IPS-15b (cell line): ENCODE data around the gene RAB11FIP4.
"Not testable (repeated sequence)": the region's sequence is repeated elsewhere in the genome, so short reads cannot be mapped to it uniquely, and the experiment has no call there.

Source experiments
- H3K27me3 ChIP-seq: one replicate; pipeline ENCODE4 v1.6.1; 2013; ENCODE audit warnings: low read length; ENCODE audit not compliant: control insufficient read depth, insufficient read depth
- H3K36me3 ChIP-seq: one replicate; pipeline ENCODE4 v1.6.1; 2013; ENCODE audit warnings: low read length; ENCODE audit not compliant: control insufficient read depth, insufficient read depth
- H3K4me1 ChIP-seq: one replicate; pipeline ENCODE4 v1.6.1; 2013; ENCODE audit warnings: mild to moderate bottlenecking, low read length; ENCODE audit not compliant: control insufficient read depth, insufficient read depth
- H3K4me3 ChIP-seq: one replicate; pipeline ENCODE4 v1.5.1; 2013; ENCODE audit warnings: low read depth, low read length
- H3K9ac ChIP-seq: one replicate; pipeline ENCODE4 v1.6.1; 2013; ENCODE audit warnings: low read depth, mild to moderate bottlenecking, low read length
- H3K9me3 ChIP-seq: one replicate; pipeline ENCODE4 v1.6.1; 2013; ENCODE audit warnings: mild to moderate bottlenecking, low read length; ENCODE audit not compliant: control insufficient read depth, insufficient read depth

Gene RAB11FIP4

DNA sequence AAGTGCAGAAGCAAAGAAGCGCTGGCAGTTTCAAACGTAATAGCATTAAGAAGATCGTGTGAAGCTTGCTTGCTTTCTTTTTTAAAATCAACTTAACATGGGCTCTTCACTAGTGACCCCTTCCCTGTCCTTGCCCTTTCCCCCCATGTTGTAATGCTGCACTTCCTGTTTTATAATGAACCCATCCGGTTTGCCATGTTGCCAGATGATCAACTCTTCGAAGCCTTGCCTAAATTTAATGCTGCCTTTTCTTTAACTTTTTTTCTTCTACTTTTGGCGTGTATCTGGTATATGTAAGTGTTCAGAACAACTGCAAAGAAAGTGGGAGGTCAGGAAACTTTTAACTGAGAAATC, 17.4 kb upstream of the RAB11FIP4 start:
- Histone ChIP-seq H3K9me3 (no peaks in the 10 kb centered on the region), H3K4me1 (peaks cover 7% of the 10 kb centered on the region), H3K9ac (no peak overlapping the region), H3K27me3 (no peaks in the 10 kb centered on the region), H3K36me3 (no peaks in the 10 kb centered on the region), H3K4me3 (no peak overlapping the region)

DNA sequence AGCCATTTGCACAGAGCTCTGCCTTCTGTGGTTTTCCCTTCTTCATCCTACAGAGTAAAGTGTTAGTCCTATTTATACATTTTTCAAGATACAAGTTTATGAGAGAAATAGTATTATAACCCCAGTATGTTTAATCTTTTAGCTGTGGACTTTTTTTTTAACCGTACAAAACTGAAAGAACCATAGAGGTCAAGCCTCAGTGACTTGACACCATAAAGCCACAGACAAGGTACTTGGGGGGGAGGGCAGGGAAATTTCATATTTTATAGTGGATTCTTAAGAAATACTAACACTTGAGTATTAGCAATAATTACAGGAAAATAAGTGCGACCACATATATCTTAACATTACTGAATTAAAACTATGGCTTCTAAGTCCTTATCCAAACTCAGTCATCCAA, 17.0 kb upstream of the RAB11FIP4 start:
- H3K36me3 ChIP-seq = no peaks in the 10 kb centered on the region
- H3K9ac ChIP-seq = no peak overlapping the region
- H3K4me1 ChIP-seq = peaks cover 7% of the 10 kb centered on the region
- H3K4me3 ChIP-seq = no peak overlapping the region
- H3K9me3 ChIP-seq = no peaks in the 10 kb centered on the region
- H3K27me3 ChIP-seq = no peaks in the 10 kb centered on the region

DNA sequence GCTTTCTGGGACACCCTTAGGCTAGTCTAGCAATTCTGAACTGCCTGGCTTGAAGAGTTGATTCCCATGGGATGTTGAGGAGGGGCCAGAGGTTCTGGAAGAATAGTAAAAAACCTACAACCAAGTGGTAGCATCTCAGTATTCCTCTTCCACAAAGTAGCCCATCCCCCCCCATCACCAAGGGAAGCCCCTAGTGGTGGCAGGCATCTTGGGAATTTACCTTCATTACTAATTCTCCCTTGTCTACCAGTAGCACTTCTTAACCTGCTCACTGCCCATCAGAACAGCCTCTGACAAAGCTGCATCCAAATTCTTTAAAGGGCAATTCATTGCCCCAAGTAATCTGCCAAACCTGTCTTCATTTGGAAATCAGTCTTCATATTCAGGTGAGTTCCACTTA, 12.8 kb upstream of the RAB11FIP4 start:
- Histone ChIP-seq H3K9me3 (no peaks in the 10 kb centered on the region), H3K4me1 (peaks cover 7% of the 10 kb centered on the region), H3K36me3 (no peaks in the 10 kb centered on the region), H3K27me3 (no peaks in the 10 kb centered on the region), H3K4me3 (no peak overlapping the region), H3K9ac (no peak overlapping the region)

GRCh38 chr17:31379597-31380205, 11.8 kb upstream of the RAB11FIP4 start:
- Histone ChIP-seq H3K4me1 (peaks cover 7% of the 10 kb centered on the region), H3K36me3 (no peaks in the 10 kb centered on the region), H3K9me3 (no peaks in the 10 kb centered on the region), H3K27me3 (no peaks in the 10 kb centered on the region), H3K9ac (no peak overlapping the region), H3K4me3 (no peak overlapping the region)

- H3K4me1 ChIP-seq = peaks cover 7% of the 10 kb centered on the region
- H3K9me3 ChIP-seq = no peaks in the 10 kb centered on the region
- no peak overlapping the region for H3K4me3 ChIP-seq
- H3K9ac ChIP-seq = no peak overlapping the region
- no peaks in the 10 kb centered on the region for H3K36me3 ChIP-seq
- no peaks in the 10 kb centered on the region for H3K27me3 ChIP-seq
These were observed 10.3 kb upstream of the RAB11FIP4 start for GRCh38 chr17:31381165-31381668.

DNA sequence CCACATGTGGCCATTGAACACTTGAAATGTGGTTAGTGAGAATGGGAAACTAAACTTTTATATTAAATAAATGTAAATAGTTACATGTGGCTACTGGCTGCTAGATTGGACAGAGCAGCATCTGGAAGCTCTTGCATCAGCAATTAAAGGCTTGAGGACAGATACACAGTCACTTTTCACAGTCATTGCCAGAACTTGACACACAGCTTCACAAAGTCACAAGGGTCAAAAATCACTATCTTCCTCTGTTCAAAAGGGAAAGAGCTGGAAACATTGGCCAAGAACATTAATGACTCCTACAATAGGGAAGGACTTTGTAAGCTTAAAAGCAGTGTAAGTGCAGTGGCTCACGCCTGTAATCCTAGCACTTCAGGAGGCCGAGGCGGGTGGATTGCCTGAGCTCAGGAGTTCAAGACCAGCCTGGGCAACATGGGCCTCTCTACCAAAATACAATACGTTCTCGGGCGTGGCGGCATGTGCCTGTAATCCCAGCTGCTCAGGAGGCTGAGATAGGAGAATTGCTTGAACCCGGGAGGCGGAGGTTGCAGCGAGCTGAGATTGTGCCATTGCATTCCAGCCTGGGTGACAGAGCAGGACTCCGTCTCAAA, 8.7 kb upstream of the RAB11FIP4 start:
- not testable (repeated sequence) for H3K36me3 ChIP-seq, H3K4me3 ChIP-seq, H3K9ac ChIP-seq, H3K27me3 ChIP-seq, H3K9me3 ChIP-seq, H3K4me1 ChIP-seq

- not testable (repeated sequence) for H3K4me1 ChIP-seq, H3K4me3 ChIP-seq, H3K9me3 ChIP-seq, H3K36me3 ChIP-seq, H3K9ac ChIP-seq, H3K27me3 ChIP-seq
These were observed 8.0 kb upstream of the RAB11FIP4 start for GRCh38 chr17:31383488-31383887.

- H3K27me3 ChIP-seq = peaks cover 11% of the 10 kb centered on the region
These were observed 5.8 kb upstream of the RAB11FIP4 start for GRCh38 chr17:31385428-31386285.

DNA sequence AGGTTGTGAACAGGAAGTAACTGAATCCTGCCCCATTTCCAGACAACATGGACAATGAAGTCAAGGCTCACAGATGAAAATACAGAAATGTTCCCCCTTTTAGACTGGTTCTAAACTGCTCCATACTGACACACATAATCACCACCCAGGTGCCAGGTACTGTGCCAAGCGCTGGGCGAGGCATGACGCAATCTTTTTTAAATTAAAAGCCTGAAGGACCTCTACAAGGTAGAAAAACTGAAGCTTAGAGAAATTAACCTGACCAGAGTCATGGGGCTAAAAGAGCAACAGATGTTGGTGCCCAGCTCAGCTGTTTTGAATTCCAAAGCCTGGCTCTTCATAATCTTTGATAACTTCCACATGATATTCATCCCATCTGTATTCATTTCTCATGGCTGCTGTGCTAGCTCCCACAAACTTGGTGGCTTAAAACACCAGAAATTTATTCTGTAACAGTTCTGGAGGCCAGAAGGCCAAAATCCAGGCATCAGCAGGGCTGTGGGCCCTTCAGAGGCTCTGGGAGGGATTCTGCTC, 4.9 kb upstream of the RAB11FIP4 start:
- H3K27me3 ChIP-seq = peaks cover 16% of the 10 kb centered on the region

More at GRCh38 chr17:31385428-31386285, 5.8 kb upstream of the RAB11FIP4 start:
- no peak overlapping the region for H3K4me3 ChIP-seq
- no peaks in the 10 kb centered on the region for H3K36me3 ChIP-seq
- no peak overlapping the region for H3K9ac ChIP-seq
- H3K4me1 ChIP-seq = peaks cover 4% of the 10 kb centered on the region
- H3K9me3 ChIP-seq = no peaks in the 10 kb centered on the region

GRCh38 chr17:31387438-31387837, 4.0 kb upstream of the RAB11FIP4 start:
- peaks cover 4% of the 10 kb centered on the region for H3K4me1 ChIP-seq
- H3K9me3 ChIP-seq = no peaks in the 10 kb centered on the region
- H3K4me3 ChIP-seq = no peak overlapping the region
- H3K9ac ChIP-seq = no peak overlapping the region
- H3K36me3 ChIP-seq = no peaks in the 10 kb centered on the region
- H3K27me3 ChIP-seq = peaks cover 19% of the 10 kb centered on the region

More for the DNA sequence above, 4.9 kb upstream of the RAB11FIP4 start:
- Histone ChIP-seq H3K36me3 (no peaks in the 10 kb centered on the region), H3K4me1 (peaks cover 4% of the 10 kb centered on the region), H3K4me3 (no peak overlapping the region), H3K9me3 (no peaks in the 10 kb centered on the region), H3K9ac (no peak overlapping the region)

DNA sequence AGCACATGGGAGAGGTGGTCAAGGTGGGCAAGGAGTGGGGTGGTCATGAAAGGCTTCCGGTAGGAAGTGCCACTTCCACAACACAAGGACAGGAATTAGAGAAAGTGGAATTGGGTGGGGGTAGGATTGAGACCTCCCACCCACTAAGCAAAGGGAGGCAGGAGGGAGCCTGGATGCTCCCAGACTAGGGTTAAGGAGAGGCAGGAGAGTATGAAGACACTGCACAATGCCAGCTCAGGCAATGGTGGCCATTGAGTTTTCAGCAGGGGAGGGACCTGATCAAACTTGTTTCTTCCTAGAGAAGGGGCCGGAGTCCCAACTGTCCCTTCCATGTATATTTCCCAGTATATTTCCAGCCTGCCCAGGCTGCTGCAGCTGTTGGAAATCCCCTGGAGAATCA, 3.1 kb upstream of the RAB11FIP4 start:
- no peaks in the 10 kb centered on the region for H3K9me3 ChIP-seq
- peaks cover 4% of the 10 kb centered on the region for H3K4me1 ChIP-seq
- peaks cover 24% of the 10 kb centered on the region for H3K27me3 ChIP-seq
- H3K4me3 ChIP-seq = no peak overlapping the region
- H3K9ac ChIP-seq = no peak overlapping the region
- H3K36me3 ChIP-seq = no peaks in the 10 kb centered on the region
